GM18858 (cell line): Measurements from ENCODE around the gene CENPO.

Experiments used
- ATAC-seq: cut with Tn5 transposase; IDR thresholded peaks from one replicate; pipeline ENCODE4 v1.9.1; 2021; ENCODE audit not compliant: unreplicated experiment

CENPO gene

DNA sequence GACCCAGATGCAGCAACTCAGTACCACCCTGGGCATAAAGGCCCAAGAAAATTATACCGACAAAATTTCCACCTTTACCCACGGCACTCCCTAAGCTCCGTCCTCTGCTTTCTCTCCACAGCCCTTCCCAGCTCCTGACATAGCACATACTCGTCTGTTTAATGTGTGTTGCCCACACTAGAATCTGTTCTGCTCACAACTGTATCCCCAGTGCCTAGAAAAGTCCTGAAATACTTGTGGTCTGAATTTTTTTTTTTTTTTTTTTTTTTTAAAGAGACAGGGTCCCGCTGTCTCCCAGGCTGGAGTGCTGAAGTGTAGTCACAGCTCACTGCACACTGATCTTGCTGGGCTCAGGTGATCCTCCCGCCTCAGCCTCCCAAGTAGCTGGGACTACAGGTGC lies 64.5 kb downstream of the CENPO start:
- no peak for ATAC-seq

DNA sequence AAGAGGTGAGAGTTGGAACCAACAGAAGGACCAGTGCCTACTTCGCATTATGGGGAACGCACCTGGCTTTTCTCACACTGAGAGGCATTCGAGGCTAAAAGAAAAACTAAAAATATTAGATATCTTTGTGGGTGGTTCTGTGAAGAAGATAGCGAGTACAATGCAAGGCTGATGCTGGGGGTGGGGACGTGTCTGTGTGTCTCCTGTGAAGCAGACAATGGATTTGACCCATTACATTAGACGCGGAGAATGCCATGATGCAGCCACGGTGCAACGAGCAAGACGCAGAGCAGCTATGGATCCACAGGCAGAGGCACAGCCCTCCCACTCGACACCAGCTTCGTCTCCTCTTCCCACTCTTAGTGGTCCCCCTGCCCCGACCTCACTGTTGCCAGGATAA lies 65.8 kb downstream of the CENPO start:
- no peak for ATAC-seq

DNA sequence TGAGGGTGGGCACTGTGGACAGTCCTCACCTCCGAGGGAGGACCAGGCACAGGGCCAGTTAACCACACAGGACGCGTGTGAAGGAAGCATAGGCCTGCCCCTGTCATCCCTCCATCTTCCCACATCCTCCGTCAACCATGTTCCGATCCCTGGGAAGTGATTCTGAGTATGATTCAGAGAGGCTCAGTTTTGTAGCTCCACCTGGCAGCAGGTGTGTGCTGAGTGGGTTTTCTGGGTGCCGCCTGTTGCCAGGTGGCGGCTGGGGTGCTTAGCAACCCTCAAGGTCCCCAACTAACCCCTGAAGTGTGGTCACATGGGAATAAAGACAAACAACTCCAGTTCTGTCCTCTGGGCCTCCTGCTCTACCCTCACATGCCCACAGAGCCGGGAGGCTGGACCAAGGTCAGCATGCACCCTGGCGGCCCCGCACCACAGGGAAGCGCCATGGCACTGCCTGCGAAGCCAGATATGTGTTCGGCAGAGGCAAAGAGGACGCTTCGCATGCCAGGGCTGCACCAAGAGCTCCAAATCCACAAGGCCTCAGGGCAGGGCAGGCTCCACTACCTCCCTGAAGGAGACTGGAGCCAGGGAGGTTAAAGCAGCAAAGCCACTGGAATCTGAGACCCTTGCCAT lies 66.9 kb downstream of the CENPO start:
- ATAC-seq: no peak

DNA sequence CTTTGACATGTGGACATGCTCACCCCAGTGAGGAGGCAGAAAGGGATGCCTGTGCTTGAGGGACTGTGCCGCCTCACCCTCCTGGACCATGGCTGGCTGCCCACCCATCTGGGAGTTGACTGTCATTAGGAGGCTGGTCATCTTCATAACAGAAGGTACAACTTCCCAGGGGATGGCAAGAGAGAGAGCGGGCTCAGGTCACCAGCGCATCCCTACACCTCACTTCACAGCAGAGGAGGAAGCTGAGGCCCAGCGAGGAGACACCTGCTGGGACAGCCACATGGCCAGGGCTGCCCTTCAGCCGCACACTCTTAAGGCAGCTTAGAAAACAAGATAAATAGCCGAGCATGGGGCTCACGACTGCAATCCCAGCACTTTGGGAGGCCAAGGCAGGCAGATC lies 67.4 kb downstream of the CENPO start:
- ATAC-seq: no peak

DNA sequence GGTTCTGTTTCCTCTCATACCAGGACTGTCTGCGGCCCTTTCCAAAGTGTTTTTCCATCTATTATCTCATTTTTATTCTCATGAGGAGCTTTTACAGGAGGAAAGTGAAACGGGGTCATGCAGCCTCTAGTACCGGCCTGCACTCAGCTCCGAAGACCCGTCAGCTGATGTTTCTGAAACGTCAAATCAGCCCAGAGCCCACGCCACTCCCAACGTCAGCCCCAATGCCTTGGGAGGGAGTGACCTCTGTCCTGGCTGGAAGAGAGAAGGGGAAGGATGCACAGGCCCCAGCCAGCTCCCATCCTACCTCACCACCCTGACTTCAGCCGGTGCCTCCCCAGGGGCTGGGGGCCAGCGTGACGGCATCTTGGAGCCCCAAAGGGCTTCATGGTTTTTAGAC lies 68.3 kb downstream of the CENPO start:
- no peak for ATAC-seq

DNA sequence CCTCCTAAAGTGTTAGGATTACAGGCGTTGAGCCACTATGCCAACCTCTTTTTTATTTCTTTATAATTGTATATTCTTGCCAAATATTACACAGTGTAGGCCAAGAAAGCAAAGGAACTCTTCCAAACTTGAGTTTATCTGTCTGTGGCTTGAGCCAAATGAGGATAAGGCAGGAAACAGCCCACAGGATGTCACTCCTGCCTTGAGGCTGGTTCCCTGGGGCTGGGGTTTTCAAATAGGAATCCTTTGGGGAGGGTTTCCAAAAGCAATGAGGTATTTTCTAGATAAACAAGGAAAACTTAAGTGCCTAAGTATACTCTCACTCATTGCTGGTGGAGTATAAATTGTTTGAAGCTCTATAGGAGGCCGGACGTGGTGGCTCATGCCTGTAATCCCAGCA lies 70.4 kb downstream of the CENPO start:
- ATAC-seq: no peak

DNA sequence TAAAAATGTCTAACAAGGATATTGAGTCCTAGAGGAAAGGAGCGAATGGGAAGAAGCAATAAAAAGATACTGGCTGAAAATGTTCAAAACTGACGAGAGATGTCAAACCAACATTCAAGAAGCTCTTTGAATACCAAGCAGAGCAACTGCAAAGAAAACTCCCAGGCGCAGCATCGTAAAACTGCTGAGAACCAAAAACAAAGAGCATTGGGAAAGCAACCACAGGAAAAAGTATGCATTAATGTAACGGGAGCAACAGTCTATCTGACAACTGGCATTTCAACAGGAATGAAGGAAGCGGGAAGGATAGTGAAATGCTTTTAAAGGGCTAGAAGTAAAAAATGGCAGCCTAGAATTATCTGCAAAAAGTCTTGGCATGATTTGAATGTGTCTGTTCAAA lies 73.7 kb downstream of the CENPO start:
- no peak for ATAC-seq

DNA sequence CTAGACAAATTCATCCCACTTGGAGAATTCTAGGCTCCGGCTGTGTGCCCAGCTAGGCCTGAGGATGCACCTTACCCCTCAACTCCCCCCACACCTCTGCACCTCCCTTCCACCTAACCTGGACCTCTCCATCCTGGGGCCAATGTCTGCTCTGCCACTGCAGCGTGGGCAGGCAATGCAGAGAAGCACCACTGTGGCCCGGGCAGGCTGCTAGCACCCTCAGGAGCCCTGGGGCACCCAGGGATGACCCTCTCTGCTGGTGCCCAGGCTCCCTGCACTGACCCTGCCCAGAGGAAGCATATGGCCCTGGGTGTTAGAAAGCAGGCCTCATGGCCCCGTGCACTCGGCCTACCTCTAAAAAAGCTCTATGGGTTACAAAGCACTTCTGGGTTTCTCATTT lies 77.2 kb downstream of the CENPO start:
- no peak for ATAC-seq

DNA sequence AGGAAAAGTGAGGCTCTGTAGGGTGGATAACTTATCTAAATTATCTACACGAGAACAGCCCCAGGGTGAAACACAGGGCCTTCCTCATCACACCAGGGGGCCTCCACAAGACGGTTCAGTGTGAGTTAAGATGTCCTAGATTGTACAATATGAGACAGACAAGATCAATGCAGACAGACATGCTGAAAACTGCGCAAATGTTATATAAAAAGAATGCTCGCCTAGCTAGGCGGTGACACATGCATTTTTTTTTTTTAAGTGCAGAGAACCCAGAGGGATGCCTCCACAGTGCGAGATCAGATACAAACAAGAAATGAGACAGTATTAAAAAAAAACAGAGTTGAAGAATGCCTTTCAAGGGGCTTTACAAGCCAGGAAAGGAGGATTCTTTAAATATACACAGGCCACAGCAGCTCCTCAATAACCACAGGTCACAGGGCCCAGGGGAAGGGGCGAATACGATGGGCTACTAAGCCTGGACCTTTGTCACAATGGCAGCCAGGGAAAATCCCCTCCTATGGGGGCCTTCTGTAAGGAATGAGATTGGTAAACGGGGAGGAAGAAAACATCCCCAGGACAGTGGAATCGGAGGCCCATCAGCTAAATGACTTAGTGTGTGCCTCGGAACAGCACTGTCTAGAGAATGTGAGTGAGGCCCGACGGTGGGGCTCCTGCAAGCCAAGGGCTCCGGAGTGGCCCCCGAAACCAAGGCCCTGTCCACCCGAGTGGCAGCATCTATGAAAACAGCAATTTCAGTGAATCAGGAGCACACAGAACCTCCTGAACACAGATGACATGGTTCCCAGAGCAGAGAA lies 77.9 kb downstream of the CENPO start:
- no peak for ATAC-seq

DNA sequence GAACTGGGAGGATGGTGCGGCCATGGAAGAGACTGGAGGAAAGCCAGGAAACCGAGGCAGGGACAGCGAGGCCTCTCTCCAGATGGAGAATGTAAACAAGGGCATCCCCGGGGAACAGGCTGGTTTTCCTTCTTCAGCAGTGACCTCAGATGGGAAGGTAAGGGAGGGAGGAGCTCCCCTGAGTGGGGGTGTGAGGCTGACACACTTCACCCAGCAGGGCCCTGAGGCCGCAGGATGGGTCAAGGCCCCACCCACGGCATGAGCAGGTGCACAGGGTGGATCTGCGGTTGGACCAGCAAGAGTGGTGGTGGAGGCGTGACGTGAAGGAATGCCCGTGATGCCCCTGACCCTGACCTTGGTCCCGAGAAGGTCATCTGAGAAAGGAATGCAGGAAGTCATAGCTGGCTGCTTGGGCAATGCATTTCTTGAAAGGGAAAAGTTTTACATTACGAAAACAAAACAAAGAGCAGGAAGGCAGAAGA lies 78.7 kb downstream of the CENPO start:
- ATAC-seq: no peak
